GM18520 (cell line): Measurements from ENCODE around the gene LUC7L.
"Not testable (repeated sequence)": the region's sequence is repeated elsewhere in the genome, so short reads cannot be mapped to it uniquely, and the experiment has no call there.

Source experiments
- ATAC-seq: cut with Tn5 transposase; IDR thresholded peaks from one replicate; pipeline ENCODE4 v1.9.1; 2021; ENCODE audit not compliant: unreplicated experiment

LUC7L gene

GRCh38 chr16:230351-230750 lies 1.1 kb upstream of the LUC7L start:
- ATAC-seq, result not testable (repeated sequence)

DNA sequence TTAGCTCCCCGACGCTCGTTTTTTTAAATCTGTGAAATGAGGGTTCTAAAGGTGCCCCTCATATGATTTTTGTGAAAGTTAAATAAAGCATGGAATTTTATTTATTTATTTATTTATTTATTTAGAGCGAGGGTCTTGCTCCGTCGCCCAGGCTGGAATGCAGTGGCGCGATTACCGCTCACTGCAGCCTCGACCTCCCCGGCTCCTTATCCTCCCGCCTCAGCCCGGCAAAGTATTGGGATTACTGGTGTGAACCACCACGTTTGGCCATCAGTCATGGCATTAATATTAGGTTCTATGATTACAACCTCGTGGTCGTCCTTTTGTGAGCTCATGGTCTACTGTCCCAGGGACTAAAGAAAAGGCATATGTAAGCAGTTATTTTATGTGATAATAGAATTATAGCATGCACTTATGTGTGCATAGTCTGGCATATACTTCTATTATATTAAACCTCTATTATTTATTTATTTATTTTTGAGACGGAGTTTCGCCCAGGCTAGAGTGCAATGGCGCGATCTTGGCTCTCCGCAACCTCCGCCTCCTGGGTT lies 557 bp upstream of the LUC7L start:
- ATAC-seq, result no peak

DNA sequence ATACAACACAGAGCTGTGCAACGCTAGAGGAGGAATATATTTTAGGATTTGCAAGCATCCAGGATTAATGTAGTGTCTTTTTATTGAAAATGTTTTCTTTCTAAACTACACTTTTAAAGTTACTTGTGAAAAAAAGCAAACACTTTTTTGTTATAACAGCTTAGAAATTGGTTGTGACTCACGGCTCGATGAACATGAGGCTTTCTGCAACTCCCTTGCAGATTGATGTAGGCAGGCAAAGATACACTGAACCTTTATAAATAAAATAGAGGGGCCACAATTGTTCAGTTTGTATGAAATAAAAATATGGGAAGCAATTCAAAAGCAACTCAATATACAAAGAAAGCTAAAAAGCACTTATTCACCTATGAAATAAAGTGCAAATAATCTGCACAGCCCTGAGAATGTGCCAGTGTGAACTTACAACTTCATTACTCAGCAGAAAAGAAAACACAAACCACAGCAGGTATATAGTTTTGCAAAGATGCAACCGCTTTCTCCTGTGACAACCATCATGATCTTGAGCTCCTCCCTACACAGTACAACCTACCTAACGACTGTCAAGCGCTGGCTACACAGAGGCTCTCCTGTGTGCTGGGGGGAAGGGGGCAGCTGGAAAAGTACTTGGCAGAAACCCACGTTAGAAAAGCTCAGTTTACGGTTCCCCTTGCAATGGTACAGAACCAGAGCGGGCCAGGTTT lies 948 bp downstream of the LUC7L start:
- no peak for ATAC-seq

GRCh38 chr16:220021-220420 lies 9.2 kb downstream of the LUC7L start:
- ATAC-seq, result no peak

DNA sequence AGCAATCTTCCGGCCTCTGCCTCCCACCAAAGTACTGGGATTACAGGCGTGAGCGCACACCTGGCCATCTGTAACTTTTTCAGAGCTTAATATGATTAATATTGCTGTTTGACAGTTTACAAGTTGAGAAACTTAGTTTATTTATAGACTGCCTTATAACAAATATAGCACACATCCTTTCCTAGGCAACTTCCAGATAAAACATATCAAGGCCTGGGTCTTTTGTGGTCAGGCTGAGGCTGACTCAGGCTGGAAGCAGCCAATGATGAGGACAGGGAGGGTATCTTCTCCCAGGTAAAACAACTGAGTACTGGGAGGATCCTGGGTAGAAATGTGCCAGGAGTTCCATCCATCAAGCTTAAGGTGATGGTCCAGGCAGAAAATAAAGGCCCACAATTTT lies 16.2 kb downstream of the LUC7L start:
- no peak for ATAC-seq

- ATAC-seq, result not testable (repeated sequence)
Observed at GRCh38 chr16:211631-212180, 17.5 kb downstream of the LUC7L start.

DNA sequence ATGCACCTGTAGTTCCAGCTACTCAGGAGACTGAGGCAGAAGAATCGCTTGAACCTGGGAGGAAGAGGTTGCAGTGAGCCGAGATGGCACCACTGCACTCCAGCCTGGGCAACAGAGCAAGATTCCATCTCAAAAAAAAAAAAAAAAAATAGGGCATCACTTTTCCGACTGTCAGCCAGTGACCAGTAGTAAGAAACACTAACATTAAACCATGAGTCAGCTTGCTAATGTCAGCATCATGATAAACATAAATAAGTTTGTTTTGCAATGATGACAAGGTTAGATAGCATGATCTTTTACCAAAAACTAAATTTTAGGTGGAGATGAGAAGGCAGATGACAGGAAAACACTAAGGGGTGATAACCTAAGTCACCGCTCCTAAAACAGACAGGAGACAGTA lies 19.9 kb downstream of the LUC7L start:
- ATAC-seq, result not testable (repeated sequence)

DNA sequence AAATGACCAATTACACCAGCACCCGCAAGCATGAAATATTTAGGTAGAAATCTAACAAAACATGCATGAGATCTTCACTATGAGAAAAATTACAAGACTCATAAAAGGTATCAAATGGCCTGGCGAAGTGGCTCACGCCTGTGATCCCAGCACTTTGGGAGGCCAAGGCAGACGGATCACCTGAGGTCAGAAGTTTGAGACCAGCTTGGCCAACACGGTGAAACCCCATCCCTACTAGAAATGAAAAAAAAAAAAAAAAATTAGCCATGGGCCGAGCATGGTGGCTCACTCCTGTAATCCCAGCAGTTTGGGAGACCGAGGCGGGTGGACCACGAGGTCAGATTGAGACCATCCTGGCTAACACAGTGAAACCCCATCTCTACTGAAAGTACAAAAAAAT lies 25.2 kb downstream of the LUC7L start:
- ATAC-seq, result not testable (repeated sequence)

DNA sequence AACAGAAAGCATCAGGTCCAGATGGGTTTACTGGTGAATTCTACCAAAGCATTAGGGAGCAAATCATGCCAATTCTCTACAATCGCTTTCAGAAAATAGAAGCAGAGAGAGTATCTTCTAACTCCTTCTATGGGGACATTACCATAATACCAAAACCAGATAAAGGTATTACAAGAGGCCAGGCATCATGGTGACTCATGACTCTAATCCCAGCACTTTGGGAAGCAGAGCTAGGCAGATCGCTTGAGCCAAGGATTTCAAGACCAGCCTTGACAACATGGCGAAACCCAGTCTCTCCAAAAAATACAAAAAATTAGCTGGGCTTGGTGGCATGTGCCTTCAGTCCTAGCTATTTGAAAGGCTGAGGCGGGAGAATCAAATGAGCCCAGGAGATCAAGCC lies 26.0 kb downstream of the LUC7L start:
- ATAC-seq, result no peak

DNA sequence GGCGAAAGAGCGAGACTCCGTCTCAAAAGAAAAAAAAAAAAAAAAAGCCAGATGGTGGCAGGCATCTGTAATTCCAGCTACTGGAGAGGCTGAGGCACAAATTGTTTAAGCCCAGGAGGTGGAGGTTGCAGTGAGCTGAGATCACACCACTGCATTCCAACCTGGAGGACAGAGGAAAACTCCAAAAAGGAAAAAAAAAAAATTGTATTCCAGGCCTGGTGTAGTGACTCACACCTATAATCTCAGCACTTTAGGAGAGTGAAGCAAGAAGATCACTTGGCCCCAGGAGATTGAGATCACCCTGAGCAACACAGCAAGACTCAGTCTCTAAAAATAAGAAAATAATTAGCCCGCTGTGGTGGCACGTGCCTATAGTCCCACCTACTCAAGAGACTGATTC lies 28.9 kb downstream of the LUC7L start:
- no peak for ATAC-seq

- ATAC-seq, result no peak
Observed at GRCh38 chr16:194516-194915, 34.7 kb downstream of the LUC7L start.

- ATAC-seq, result no peak
Observed at GRCh38 chr16:193441-193840, 35.8 kb downstream of the LUC7L start.

DNA sequence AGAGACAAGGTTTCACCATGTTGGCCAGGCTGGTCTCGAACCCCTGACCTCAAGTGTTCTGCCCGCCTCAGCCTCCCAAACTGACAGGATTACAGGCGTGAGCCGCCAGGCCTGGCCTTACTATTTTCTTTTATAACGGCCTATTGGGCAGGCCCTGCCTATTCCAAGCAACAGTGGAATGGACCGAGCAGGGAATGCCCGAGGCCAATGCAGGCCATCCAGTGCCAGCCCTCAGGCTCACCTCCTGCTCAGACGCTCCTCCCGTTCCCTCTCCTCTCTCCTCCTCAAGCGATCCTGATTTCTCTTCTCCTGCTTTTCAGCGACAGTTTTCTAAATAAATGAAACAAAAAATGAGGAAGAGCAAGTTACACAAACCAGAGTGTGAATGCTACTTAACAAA lies 36.6 kb downstream of the LUC7L start:
- ATAC-seq, result no peak

DNA sequence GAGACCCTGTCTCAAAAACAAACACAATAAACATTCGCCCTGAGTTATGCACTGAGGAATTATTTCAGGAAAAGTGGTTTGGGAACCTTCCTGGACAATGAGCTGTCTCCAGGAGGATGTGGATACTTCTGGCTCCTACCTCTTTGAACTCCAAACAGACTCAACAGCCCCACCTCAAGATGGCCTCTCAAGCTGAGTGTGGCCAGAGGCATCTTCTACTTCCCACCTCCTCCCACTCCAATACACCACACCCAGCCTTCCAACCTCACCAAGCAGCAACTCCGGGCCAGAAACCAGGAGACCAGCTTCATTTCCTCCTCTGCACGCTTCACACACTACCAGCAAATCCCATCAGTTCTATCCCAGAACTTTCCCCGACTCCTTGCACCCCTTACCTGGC lies 37.4 kb downstream of the LUC7L start:
- no peak for ATAC-seq

DNA sequence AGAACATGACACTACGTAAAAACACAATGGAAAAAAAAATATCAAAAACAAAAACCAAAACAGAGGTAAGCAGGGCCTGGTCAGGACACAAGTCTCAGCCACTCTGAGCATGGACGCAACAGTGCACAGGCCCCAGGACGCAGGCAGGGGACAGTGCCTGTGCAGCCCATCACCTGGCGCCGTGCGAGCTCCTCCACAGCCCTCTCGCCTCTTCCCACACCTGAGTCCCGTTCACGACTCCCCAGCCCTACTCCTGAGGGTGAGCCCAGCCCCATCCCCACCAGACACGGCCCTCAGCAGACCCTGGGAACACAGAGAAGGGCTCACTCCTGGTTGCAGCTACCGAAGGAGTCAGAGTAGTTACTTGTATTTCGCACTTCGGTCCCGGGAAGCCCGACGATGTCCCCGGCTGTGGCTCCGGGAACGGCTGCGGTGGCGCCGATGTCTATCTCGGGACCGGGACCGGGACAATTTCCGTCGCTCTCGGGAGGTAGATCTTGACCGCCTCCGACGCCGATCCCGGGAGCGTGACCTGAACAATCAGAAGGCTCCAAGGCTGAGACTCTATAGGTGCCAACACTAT lies 39.6 kb downstream of the LUC7L start:
- ATAC-seq, result no peak

GRCh38 chr16:188674-189073 lies 40.6 kb downstream of the LUC7L start:
- no peak for ATAC-seq

DNA sequence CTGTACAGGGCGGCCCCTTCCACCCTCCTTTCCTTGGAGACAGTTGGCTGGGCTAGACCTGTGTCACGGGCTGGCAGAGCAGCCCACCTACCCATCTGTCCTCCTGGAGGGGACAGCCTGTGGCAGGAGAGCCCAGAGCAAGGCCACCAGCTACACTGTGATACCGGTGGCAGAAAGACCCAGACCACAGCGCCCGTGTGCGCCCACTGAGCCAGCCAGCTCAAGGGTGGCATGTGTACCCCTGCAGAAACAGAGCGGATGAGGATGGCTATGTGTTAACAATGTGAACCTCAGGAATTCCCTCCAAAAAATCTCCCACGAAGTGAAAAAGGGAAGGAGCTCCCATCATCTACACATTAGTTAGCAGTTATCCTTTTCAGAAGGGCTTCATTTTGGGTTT lies 41.9 kb downstream of the LUC7L start:
- ATAC-seq, result no peak

DNA sequence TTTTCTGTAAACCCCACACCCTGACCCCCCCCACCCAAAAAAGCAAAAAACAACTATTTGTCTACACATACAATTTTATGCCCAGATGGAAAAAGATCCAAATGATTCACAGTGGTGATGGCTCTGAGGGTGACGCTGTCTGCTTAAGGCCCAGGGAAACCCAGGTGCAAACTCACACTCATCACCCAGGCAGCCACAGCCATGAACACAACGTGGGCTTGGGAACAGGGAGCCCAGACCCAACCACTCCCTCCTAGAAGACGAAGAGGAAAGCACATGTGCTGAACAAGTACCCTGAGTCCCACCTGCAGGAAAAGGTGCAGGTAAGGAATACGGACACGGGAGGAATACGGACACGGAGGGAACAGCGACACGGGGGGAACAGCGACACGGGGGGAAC lies 43.6 kb downstream of the LUC7L start:
- no peak for ATAC-seq

GRCh38 chr16:185213-185612 lies 44.0 kb downstream of the LUC7L start:
- no peak for ATAC-seq

DNA sequence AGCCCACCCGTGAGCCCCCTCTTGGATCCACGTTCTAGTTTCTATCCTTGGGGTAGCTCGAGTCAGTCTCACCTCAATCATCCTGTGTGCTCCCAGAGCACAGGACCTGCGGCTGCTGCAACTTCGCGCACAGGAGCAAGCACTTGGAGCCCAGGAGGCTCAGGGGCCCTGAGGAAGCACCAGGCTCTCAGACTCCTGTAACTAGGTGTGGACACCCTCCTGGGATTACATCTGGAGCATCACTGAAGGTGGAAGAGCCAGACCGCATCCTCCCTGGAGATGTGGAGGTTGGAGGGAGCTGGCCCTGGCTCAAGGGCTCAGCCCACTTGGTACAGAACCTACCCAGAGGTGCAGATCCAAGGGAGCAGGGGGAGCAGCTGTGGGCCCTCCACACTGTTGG lies 46.2 kb downstream of the LUC7L start:
- no peak for ATAC-seq

DNA sequence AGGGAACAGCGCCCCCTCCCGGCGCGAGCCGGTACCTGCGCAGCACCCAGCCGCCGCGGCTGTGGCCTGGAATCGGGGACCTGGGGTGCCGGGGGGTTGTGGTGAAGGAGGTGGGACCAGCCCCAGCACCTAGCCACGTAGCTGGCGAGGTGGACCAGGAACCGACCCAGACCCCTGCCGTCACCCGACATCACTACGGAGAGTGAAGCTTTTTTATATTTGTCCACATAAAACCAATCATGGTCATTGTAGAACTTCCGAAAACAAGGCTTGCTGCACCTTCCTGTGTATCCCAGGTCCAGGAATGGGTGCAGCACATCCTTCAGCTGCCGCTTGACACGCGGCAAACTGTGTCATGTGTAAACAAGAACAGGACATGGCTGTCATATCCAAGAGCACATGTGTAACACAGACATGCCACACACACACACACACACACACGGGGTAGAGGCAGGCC lies 47.7 kb downstream of the LUC7L start:
- no peak for ATAC-seq
